ENCODE measurements around the gene NFE2L1.
"Not testable (repeated sequence)": the region's sequence is repeated elsewhere in the genome, so short reads cannot be mapped to it uniquely, and the experiment has no call there.

Gene NFE2L1, protein sequence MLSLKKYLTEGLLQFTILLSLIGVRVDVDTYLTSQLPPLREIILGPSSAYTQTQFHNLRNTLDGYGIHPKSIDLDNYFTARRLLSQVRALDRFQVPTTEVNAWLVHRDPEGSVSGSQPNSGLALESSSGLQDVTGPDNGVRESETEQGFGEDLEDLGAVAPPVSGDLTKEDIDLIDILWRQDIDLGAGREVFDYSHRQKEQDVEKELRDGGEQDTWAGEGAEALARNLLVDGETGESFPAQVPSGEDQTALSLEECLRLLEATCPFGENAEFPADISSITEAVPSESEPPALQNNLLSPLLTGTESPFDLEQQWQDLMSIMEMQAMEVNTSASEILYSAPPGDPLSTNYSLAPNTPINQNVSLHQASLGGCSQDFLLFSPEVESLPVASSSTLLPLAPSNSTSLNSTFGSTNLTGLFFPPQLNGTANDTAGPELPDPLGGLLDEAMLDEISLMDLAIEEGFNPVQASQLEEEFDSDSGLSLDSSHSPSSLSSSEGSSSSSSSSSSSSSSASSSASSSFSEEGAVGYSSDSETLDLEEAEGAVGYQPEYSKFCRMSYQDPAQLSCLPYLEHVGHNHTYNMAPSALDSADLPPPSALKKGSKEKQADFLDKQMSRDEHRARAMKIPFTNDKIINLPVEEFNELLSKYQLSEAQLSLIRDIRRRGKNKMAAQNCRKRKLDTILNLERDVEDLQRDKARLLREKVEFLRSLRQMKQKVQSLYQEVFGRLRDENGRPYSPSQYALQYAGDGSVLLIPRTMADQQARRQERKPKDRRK

DNA sequence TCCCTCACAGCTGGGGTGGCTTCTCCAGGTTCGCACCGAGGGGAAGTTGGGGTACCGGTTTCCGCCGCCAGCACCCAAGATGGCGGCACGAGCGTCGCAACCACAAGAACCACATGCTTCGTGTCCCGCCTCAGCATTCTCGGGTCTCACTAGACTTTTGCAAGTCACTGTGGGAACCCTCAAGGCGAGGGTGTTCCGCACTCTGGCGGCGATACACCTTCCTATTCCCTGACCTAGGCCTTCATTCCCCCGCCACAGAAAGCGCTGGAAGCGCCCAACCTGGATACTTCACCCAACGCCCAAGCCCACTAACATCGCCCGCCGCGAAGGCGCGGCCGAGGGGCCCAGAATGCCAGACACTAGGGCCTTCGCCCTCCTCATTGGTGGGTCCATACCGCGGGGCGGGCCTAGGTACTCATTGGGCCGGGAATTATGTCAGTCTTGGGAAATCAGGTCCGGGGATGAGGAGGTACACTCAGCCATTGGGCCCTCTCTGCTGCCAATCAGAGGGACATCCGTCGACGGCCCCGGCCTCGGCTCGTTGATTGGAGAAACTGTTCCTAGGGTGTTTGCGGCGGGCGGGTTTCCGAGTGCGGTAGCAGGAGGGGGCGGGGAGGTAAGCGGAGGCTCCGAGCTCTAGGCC, at the start of gene NFE2L1:
TSS of gene NFE2L1 (plus strand) at position 619 of the 643 bp plus-strand sequence. CDS start 2,760 bp downstream, outside the sequence.
- DNase-seq, result peak; percentile 97
- Mint-ChIP-seq H3K27me3 (no peaks in the 10 kb centered on the region), H3K4me3 (peak within 1 kb of the TSS; percentile 93), H3K36me3 (ENCODE audit: low read depth) (peaks cover 66% of the 10 kb centered on the region), H3K27ac (peak within 1 kb of the TSS; percentile 98), H3K4me1 (ENCODE audit: low read depth) (peaks cover 55% of the 10 kb centered on the region), H3K9me3 (no peaks in the 10 kb centered on the region)

DNA sequence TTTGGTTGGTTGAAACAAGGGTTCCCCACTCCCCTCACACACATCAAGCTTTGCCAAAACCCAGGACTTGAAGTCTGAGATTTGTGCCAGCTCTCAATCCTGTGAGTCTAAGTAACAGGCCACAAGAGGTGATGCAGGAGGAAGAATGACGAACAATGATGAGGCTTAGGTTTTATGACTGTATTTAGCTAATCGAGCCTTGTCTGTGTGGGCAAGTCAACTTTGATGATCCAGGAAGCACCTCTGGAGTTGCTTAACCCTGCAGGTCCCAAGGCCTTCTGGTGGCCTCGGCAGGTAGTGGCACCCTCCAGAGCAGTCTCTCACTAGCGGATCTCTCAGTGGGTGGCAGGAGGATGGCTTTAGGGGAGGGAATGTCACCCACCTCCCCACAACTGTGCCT, 48.6 kb upstream of the NFE2L1 start:
- DNase-seq, result no peak
- H3K9me3 Mint-ChIP-seq, result no peaks in the 10 kb centered on the region
- no peak overlapping the region for H3K4me3 Mint-ChIP-seq
- no peaks in the 10 kb centered on the region for H3K36me3 Mint-ChIP-seq (ENCODE audit: low read depth)
- no peak overlapping the region for H3K27ac Mint-ChIP-seq
- H3K27me3 Mint-ChIP-seq, result peaks cover 7% of the 10 kb centered on the region
- H3K4me1 Mint-ChIP-seq (ENCODE audit: low read depth), result peaks cover 7% of the 10 kb centered on the region

DNA sequence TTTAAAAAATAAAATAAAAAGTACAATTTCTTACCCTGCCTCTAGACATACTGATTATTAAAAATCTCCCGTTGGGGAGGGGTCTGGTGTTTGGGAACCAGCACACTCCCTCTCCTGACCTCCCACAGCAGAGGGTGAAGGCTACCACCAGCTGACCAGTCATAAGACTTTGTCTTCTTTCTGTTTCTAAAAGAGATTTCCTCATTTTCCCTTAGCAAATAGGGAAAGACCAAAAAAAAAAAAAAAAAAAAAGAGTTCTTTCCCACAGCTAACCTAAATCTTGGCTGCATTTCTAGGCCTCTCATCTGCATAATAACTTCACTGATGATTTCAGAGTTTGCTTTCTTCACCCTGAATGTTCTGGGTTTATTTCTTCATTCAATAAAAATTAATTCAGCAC, 47.0 kb upstream of the NFE2L1 start:
- H3K27ac Mint-ChIP-seq, result no peak overlapping the region
- DNase-seq, result no peak
- H3K36me3 Mint-ChIP-seq (ENCODE audit: low read depth), result no peaks in the 10 kb centered on the region
- no peak overlapping the region for H3K4me3 Mint-ChIP-seq
- peaks cover 11% of the 10 kb centered on the region for H3K27me3 Mint-ChIP-seq
- H3K9me3 Mint-ChIP-seq, result no peaks in the 10 kb centered on the region
- H3K4me1 Mint-ChIP-seq (ENCODE audit: low read depth), result peaks cover 8% of the 10 kb centered on the region

DNA sequence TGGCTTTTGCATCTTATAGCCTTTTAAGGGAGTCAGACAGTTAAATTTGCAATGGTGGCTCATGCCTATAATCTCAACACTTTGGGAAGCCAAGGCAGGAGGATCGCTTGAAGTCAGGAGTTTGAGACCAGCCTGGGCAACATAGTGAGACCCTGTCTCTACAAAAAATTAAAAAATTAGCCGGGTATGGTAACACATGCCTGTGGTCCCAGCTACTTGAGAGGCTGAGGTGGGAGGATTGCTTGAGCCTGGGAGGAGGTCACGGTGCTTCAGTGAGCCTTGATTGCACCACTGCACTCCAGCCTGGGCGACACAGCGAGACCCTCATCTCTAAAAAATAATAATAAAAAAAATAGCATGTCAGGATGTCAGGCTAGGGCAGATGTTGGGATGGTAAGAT, 46.5 kb upstream of the NFE2L1 start:
- not testable (repeated sequence) for H3K9me3 Mint-ChIP-seq; DNase-seq; H3K36me3 Mint-ChIP-seq (ENCODE audit: low read depth); H3K4me1 Mint-ChIP-seq (ENCODE audit: low read depth); H3K27ac Mint-ChIP-seq; H3K4me3 Mint-ChIP-seq
- H3K27me3 Mint-ChIP-seq, result peaks cover 13% of the 10 kb centered on the region

DNA sequence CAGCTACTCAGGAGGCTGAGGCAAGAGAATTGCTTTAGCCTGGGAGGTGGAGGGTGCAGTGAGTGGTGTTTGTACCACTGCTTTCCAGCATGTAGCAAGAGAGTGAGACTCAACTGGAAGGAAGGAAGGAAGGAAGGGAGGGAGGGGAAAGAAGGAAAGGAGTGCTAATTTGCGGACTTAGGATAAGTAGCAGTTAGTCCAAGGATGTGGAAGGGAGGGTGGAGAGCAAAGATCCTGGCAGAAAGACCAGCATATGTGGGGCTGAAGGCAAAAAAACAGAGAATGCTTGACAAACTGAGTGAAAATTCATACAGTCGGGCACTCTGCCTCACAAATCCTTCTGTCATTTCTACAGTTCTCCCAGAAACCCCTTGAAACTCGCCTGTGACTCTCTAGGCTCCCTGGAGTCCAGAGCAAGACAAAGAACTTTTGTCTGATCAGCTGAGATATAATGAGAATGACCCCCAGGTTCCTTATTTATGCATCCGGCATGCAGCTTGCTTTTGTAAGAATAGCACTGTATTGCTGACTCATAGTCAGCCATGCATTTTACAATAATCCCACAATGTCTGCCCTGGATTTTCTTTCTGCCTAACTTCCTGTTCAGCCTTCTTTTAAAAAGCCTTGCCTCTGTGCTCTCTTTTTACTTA, 45.8 kb upstream of the NFE2L1 start:
- Mint-ChIP-seq H3K27ac (peak overlapping the region; percentile 7), H3K36me3 (ENCODE audit: low read depth) (no peaks in the 10 kb centered on the region), H3K4me1 (ENCODE audit: low read depth) (peaks cover 8% of the 10 kb centered on the region), H3K4me3 (no peak overlapping the region), H3K27me3 (peaks cover 19% of the 10 kb centered on the region), H3K9me3 (no peaks in the 10 kb centered on the region)
- no peak for DNase-seq

DNA sequence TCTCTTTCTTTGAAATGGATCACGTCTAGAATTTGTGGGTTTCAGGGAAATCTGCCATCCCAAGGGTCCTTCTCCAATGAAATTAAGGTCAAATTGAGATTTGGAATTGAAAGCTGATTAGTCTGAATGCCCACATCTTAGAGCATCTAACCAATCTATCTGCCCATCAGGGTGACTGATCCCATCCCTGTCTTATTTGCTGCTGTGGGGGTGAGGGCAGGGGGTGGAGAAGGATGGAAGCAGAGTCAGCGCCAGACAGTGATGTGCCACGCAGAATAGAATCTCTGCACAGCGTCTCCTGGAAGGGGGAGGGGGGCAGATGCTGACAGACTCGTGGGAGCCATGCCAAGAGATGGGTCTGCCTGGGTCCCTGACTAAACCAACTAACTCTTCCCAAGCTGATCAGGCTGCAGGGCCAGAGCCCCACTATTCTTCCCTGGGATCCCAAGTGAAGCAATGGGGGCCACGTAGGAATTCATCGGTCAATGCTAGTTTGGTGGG, 45.2 kb upstream of the NFE2L1 start:
- Mint-ChIP-seq H3K27me3 (peaks cover 17% of the 10 kb centered on the region), H3K4me3 (no peak overlapping the region), H3K4me1 (ENCODE audit: low read depth) (peaks cover 8% of the 10 kb centered on the region), H3K27ac (peak overlapping the region; percentile 7), H3K9me3 (no peaks in the 10 kb centered on the region), H3K36me3 (ENCODE audit: low read depth) (no peaks in the 10 kb centered on the region)
- no peak for DNase-seq

DNA sequence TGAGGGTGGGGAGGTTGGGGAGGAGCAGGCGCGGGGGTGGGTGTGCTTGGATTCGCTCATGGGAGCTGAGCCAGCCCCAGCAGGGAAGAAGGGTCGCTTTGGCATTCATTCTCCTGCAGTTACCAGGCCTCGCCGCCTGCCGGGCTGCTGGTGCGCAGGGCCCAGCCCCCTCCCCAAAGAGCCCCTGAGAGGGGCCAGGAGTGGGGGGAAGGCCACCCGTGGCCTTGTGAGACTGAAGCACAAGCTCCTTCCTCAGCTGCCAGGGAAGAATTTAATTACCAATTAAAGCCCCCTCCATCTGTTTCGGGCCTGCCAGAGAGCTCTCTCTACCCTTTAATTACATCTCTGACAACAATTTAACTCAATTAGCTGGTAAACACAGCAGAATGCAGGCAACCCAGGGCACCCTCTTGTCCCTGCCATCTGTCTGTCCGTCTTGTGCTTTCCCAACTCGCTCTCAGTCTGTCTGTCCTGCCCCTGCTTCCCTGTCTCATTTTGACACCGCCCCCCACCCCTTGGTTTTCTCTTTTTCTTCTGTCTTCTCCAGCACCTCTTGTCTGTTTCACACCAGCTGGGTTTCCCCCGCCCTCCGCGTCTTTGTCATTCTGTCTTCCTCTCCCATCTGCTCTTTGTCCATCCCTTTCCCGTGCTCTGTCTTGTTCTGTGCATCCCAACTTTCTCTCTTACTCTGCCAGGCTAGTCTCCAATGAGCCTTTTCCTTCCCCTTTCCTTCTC, 44.6 kb upstream of the NFE2L1 start:
- peaks cover 19% of the 10 kb centered on the region for H3K27me3 Mint-ChIP-seq
- no peak for DNase-seq
- H3K36me3 Mint-ChIP-seq (ENCODE audit: low read depth), result no peaks in the 10 kb centered on the region
- peaks cover 8% of the 10 kb centered on the region for H3K4me1 Mint-ChIP-seq (ENCODE audit: low read depth)
- no peak overlapping the region for H3K4me3 Mint-ChIP-seq
- no peak overlapping the region for H3K27ac Mint-ChIP-seq
- H3K9me3 Mint-ChIP-seq, result no peaks in the 10 kb centered on the region

DNA sequence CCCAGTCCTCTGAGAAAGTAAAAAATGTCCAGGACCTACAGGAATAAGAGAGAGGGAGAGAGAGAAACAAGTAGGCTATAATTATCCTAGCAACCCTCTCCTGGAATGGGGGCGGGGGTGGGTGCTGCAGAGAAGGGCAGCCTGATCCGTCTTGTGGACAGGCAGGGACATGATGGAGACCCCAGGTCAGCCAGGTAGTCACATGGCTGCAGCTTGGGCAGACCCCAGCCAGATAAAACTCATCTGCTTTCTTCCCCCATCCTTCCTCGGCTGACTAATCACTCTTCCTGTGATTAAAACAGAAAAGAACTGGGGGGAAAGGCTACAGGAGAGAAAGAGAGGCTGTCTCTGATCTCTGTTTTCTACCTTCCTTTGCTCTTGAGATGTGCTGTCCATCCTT, 43.2 kb upstream of the NFE2L1 start:
- Mint-ChIP-seq H3K27ac (no peak overlapping the region), H3K4me1 (ENCODE audit: low read depth) (peaks cover 3% of the 10 kb centered on the region), H3K9me3 (no peaks in the 10 kb centered on the region), H3K27me3 (peaks cover 28% of the 10 kb centered on the region), H3K36me3 (ENCODE audit: low read depth) (no peaks in the 10 kb centered on the region), H3K4me3 (no peak overlapping the region)
- DNase-seq, result no peak

DNA sequence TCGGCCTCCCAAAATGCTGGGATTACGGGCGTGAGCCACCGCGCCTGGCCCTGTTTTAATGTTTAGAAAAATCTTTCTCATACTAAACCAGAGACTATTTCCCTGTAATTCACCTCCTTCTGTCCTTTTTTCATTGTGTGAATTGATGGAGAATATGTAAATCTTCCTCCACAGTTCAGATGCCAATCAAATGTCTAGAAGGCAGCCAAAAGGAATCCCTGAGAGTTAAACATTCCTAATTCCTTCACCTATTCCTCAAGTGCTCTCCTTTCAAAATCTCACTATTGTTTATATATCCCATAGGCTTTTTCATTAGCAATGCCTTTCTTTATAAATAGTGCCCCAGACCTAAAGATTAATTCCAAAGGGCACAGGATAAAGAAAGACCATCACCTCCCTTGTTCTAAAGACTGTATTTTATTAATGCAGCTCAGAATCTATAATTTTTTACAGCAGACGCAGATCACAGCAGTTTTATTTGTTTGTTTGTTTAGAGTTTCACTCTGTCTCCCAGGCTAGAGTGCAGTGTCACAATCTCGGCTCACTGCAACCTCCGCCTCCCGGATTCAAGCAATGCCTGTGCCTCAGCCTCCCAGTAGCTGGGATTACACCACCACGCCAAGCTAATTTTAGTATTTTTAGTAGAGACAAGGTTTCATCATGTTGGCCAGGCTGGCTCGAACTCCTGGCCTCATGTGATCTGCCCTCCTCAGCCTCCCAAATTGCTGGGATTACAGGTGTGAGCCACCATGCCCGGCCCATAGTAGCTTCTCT, 41.0 kb upstream of the NFE2L1 start:
- Mint-ChIP-seq H3K9me3 (no peaks in the 10 kb centered on the region), H3K27me3 (peaks cover 47% of the 10 kb centered on the region), H3K4me1 (ENCODE audit: low read depth) (peaks cover 13% of the 10 kb centered on the region), H3K4me3 (no peak overlapping the region), H3K27ac (no peak overlapping the region), H3K36me3 (ENCODE audit: low read depth) (no peaks in the 10 kb centered on the region)
- no peak for DNase-seq

DNA sequence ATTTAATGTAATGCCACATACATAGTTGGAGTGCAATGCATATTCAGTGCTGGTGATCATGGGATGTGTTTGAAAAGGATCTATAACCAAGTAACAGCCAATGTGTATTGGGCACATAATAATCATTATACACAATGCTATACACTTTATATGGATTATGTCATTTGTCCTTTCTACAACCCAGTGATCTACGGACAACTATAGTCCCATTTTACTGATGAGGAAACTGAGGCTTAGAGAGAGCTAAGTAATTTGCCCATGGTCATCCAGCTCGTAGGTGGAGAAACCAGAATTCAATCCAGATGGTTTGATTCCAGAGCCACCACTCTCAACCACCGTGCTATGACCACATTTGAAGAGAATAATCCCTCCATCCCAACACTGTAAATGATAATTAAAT, 38.0 kb upstream of the NFE2L1 start:
- Mint-ChIP-seq H3K27ac (no peak overlapping the region), H3K9me3 (no peaks in the 10 kb centered on the region), H3K27me3 (peaks cover 73% of the 10 kb centered on the region), H3K4me1 (ENCODE audit: low read depth) (peaks cover 17% of the 10 kb centered on the region), H3K4me3 (no peak overlapping the region), H3K36me3 (ENCODE audit: low read depth) (no peaks in the 10 kb centered on the region)
- no peak for DNase-seq

DNA sequence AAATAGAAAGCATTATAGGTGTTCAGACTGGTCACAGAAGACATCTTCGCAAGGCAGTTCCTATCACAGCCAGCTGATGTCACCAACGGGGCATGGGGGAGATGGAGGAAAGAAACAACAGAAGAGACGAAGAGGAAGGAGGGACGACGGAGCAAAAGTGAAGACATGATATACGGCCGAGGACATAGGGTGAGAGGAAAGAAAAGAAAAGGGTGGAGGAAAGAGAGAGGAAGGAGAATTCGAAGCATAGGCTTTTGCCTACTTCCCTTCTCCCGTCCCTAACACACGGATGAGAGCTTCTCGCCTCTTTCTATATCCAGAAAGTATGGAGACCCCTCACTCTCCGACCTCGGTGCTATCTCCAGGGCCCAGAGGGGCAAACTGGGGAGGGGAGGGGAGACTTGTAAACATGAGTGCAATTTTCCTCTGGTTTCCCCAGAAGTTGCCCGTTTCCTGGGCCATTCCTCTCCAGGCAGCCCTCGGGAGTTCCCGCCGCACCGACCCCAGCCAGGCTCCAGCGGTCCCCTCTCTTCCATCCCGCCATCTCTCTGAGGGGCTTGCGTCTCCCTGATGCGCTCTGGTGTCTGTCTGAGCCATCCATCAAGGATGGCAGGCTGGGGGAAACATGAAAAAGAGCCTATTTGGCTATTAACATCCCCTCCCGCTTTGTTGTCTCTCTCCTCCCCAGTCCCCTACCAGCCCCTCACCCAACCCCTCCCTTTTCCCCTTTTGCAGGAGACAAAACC, 36.6 kb upstream of the NFE2L1 start:
- Mint-ChIP-seq H3K9me3 (no peaks in the 10 kb centered on the region), H3K27ac (no peak overlapping the region), H3K27me3 (peaks cover 68% of the 10 kb centered on the region), H3K4me1 (ENCODE audit: low read depth) (peaks cover 16% of the 10 kb centered on the region), H3K36me3 (ENCODE audit: low read depth) (no peaks in the 10 kb centered on the region), H3K4me3 (peak overlapping the region; percentile 59)
- peak; percentile 44 for DNase-seq

DNA sequence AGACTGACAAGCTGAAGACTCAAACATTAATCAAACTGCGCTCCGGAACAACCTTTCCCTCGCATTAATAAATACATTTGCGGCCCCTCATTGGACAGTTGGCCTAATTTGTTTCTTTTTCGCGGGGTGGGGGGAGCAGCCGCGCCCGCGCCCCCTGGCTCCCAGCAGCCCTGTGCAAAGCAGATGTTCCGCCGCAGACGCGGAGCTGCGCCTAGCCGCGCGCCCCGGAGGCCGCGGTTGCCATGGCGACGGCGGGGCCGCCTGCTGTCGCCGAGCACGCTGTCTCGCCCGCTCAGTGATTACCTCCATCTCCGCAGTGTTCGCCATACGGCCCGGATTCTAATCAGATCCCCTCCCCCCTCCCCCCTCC, 36.0 kb upstream of the NFE2L1 start:
- peaks cover 65% of the 10 kb centered on the region for H3K27me3 Mint-ChIP-seq
- no peaks in the 10 kb centered on the region for H3K9me3 Mint-ChIP-seq
- H3K4me1 Mint-ChIP-seq (ENCODE audit: low read depth), result peaks cover 16% of the 10 kb centered on the region

DNA sequence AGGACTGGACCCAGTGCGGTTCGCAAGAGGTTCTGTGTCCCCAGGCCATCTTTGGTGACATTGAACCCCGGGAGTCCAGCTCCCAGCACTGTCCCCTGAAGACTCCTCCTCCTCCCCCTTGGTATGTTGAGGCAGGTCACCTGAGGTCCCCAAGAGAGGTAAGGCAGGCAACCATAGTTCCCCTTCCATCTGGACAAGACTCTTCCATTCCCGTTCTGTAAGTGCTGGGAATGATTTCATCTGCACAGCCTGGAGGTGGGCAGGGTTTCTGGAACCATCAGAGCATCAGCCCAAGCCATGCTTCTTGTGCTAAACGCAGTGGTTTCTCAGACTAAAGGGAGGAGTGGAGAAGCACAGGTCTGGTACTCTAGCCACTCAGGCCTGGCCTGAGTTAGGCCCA, 35.5 kb upstream of the NFE2L1 start:
- H3K27me3 Mint-ChIP-seq, result peaks cover 61% of the 10 kb centered on the region
- H3K9me3 Mint-ChIP-seq, result no peaks in the 10 kb centered on the region
- H3K36me3 Mint-ChIP-seq (ENCODE audit: low read depth), result no peaks in the 10 kb centered on the region
- H3K27ac Mint-ChIP-seq, result no peak overlapping the region
- no peak for DNase-seq
- H3K4me3 Mint-ChIP-seq, result peak overlapping the region; percentile 59
- peaks cover 20% of the 10 kb centered on the region for H3K4me1 Mint-ChIP-seq (ENCODE audit: low read depth)

More for the DNA sequence above, 36.0 kb upstream of the NFE2L1 start:
- H3K4me3 Mint-ChIP-seq, result peak overlapping the region; percentile 59
- DNase-seq, result peak; percentile 77
- H3K36me3 Mint-ChIP-seq (ENCODE audit: low read depth), result no peaks in the 10 kb centered on the region
- H3K27ac Mint-ChIP-seq, result no peak overlapping the region

Measured in activated T-cell treated with anti-CD3 and anti-CD28 coated beads, Interleukin-2, amount 50 U/mL, for 24 hours (primary cell).